ENCODE data around the gene GATB. TPM values are rescaled to one million over a fixed set of nuclear protein-coding genes. Genes with fewer than 3 reads are reported as not detected.

GATB gene
- total and polyA plus RNA-seq, 10 of the 15 experiments (the other 5 are each of a cell fraction or from before 2014, with no cell fraction given), result 20.5 to 37.3 (median 30.5) TPM

DNA sequence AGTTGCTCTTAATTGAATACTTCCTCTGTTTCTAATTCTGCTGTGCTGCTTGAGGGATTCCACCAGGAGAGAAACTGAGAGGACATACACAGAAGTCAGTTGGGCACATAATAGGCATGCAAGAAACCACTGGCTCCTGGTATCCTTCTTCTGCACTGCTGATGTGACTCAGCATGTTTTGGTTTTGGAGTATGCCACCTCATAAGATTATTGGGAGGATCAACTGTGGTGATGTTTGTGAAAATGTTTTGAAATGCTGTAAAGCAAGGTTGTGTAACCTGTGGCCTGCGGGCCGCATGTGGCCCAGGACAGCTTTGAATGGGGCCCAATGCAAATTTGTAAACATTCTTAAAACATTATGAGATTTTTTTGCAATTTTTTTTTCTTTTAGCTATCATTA, 119.6 kb downstream of the GATB start (continued):
- no peak for TF ChIP-seq ZBED1 (IDR thresholded peaks at IDR 0.05; ENCODE audit: borderline replicate concordance)
- TF ChIP-seq CTCF (IDR thresholded peaks at IDR 0.05 in 2 of 3, conservative IDR thresholded peaks at IDR 0.05 in 1 of 3; ENCODE audit: control insufficient read depth in 2 of 3, extremely low read depth in 1 of 3, insufficient read depth in 1 of 3, low read depth in 3 of 3, low read length in 3 of 3), result no peak
- no peak for TF ChIP-seq NR2C1 (IDR thresholded peaks at IDR 0.05)
- TF ChIP-seq JUNB (IDR thresholded peaks at IDR 0.05), result no peak

DNA sequence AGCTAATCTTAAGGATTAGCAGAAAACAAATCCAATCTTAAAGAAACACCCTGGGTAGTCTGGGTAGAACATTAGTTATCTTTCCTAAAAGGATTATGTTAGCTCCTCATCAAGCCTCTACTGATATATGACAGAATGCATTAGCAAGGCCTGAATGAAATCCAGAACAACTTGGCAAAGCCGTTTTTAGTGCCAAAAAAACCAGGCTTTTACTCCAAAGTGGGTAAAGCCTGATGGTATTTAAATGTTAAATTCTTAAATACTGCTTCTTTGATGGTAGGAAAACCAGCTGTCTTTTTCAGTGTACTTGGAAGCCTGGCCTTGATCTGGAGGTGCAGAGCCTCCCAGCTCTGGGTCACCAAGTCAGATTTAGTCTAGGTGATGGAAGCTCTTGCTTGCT, 120.4 kb downstream of the GATB start:
- CTCF ChIA-PET, result interaction anchor here (0.8 kb wide), 1 partner anchor 36 kb away, joined by 3 read pairs; no protein-coding TSS in a partner anchor
- BruUV-seq (replicated peaks), result no TSS peak
- Histone ChIP-seq H4K20me1 (ENCODE audit: control insufficient read depth, insufficient read depth) (no peaks in the 10 kb centered on the region), H3K36me3 (ENCODE audit: control insufficient read depth in 2 of 2, insufficient read depth in 2 of 2, low read length in 1 of 2) (no peaks in the 10 kb centered on the region), H3K27ac (ENCODE audit: control insufficient read depth, insufficient read depth) (no peak overlapping the region), H3K9ac (ENCODE audit: control insufficient read depth, insufficient read depth, low read length) (no peak overlapping the region), H2AFZ (ENCODE audit: control insufficient read depth, low read depth, low read length) (no peak overlapping the region), H3K27me3 (replicated peaks in 1 of 2; ENCODE audit: control insufficient read depth in 2 of 2, insufficient read depth in 2 of 2, low read length in 1 of 2) (peaks cover 0 to 2% of the 10 kb centered on the region in 2 experiments; a peak in 2 of 4 replicates), H3K9me3 (replicated peaks; ENCODE audit: control insufficient read depth, insufficient read depth, low read length) (no peaks in the 10 kb centered on the region), H3K4me2 (ENCODE audit: control insufficient read depth, insufficient read depth) (no peak overlapping the region), H3K4me1 (ENCODE audit: control insufficient read depth, insufficient read depth, low read length) (no peaks in the 10 kb centered on the region), H3K4me3 (no peak overlapping the region), H3K79me2 (ENCODE audit: control insufficient read depth, insufficient read depth, low read length) (no peaks in the 10 kb centered on the region)
- RAD21 ChIA-PET (ENCODE audit: unreplicated experiment), result no interaction called here
- SMC1A ChIA-PET (ENCODE audit: uncharacterized antibody, unreplicated experiment), result interaction anchor here (0.8 to 2.3 kb wide), 4 partner anchors 8 to 14 kb away, joined by 3 to 10 read pairs (median 6); no protein-coding TSS in a partner anchor
- DNase-seq (ENCODE audit: low read depth, low spot score), result no peak
- intact Hi-C loops (cut with micrococcal nuclease; ENCODE audit: unreplicated experiment), result no loop called here
- in situ Hi-C loops (cut with MboI), result no loop called here
- WGBS (ENCODE audit: insufficient coverage, insufficient replicate concordance, low lambda C conversion rate, missing lambda C conversion rate), result 0% methylated on average over 1 of the region's 1 CpG
- TF ChIP-seq SP1 (IDR thresholded peaks at IDR 0.05; ENCODE audit: low read depth, low read length), result no peak
- TF ChIP-seq SREBF1 (IDR thresholded peaks at IDR 0.05; ENCODE audit: low read length), result no peak
- no peak for TF ChIP-seq ZZZ3 (IDR thresholded peaks at IDR 0.05; ENCODE audit: control insufficient read depth, insufficient read length, low read depth)
- no peak for TF ChIP-seq IKZF2 (IDR thresholded peaks at IDR 0.05)
- TF ChIP-seq IRF4 (IDR thresholded peaks at IDR 0.05; ENCODE audit: low read depth, low read length), result no peak
- TF ChIP-seq, protein P1, sequence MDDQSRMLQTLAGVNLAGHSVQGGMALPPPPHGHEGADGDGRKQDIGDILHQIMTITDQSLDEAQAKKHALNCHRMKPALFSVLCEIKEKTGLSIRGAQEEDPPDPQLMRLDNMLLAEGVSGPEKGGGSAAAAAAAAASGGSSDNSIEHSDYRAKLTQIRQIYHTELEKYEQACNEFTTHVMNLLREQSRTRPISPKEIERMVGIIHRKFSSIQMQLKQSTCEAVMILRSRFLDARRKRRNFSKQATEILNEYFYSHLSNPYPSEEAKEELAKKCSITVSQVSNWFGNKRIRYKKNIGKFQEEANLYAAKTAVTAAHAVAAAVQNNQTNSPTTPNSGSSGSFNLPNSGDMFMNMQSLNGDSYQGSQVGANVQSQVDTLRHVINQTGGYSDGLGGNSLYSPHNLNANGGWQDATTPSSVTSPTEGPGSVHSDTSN (IDR thresholded peaks at IDR 0.05; ENCODE audit: insufficient replicate concordance, low read depth, low read length), result no peak
- TF ChIP-seq NRF1 (conservative IDR thresholded peaks at IDR 0.05; ENCODE audit: low read depth, low read length), result no peak
- TF ChIP-seq ESRRA (IDR thresholded peaks at IDR 0.05; ENCODE audit: low read length), result no peak
- no peak for TF ChIP-seq STAT3 (IDR thresholded peaks at IDR 0.05; ENCODE audit: low read depth, low read length)
- no peak for FAIRE-seq
- POLR2A ChIA-PET, result interaction anchor here (0.6 kb wide), 1 partner anchor 554 kb away, joined by 5 read pairs; no protein-coding TSS in a partner anchor
- no peak for ATAC-seq

Measured in GM12878 (cell line).